GM23248 (cell line): ENCODE measurements around the gene FRK. TPM values are rescaled to one million over a fixed set of nuclear protein-coding genes. Genes with fewer than 3 reads are reported as not detected.

Experiments used
- DNase-seq: peaks from one replicate; pipeline ENCODE4 v3.0.0-alpha.2; 2015
- H2AFZ ChIP-seq: fragments of 200-600 bp; sonication (generic); 2 replicates; pipeline ENCODE4 v1.6.1; 2016; ENCODE audit warnings: antibody characterized with exemption
- H3F3A ChIP-seq: fragments of 200-600 bp; sonication (generic); 2 replicates; pipeline ENCODE4 v1.6.1; 2016; ENCODE audit warnings: mild to moderate bottlenecking, antibody characterized with exemption, mixed run types; ENCODE audit not compliant: insufficient read depth
- H3K27ac ChIP-seq: fragments of 200-600 bp; sonication (generic); 2 replicates; pipeline ENCODE4 v1.5.1; 2016; ENCODE audit warnings: mild to moderate bottlenecking
- H3K27me3 ChIP-seq: fragments of 200-600 bp; sonication (generic); replicated peaks from 2 replicates; pipeline ENCODE4 v1.6.1; 2016; ENCODE audit warnings: mild to moderate bottlenecking; ENCODE audit not compliant: insufficient read depth
- H3K36me3 ChIP-seq: fragments of 200-600 bp; sonication (generic); 2 replicates; pipeline ENCODE4 v1.6.1; 2016; ENCODE audit warnings: low read depth, mild to moderate bottlenecking
- H3K4me1 ChIP-seq: fragments of 200-600 bp; sonication (generic); 2 replicates; pipeline ENCODE4 v1.6.1; 2016; ENCODE audit warnings: mild to moderate bottlenecking; ENCODE audit not compliant: insufficient read depth
- H3K4me2 ChIP-seq: fragments of 200-600 bp; sonication (generic); one replicate; pipeline ENCODE4 v1.6.1; 2016; ENCODE audit warnings: mild to moderate bottlenecking; ENCODE audit not compliant: unreplicated experiment
- H3K4me3 ChIP-seq: fragments of 200-600 bp; sonication (generic); 2 replicates; pipeline ENCODE4 v1.5.1; 2016; ENCODE audit warnings: mild to moderate bottlenecking
- H3K79me2 ChIP-seq: fragments of 200-600 bp; sonication (generic); 2 replicates; pipeline ENCODE4 v1.6.1; 2016; ENCODE audit warnings: mild to moderate bottlenecking; ENCODE audit not compliant: insufficient read depth
- H3K9ac ChIP-seq: fragments of 200-600 bp; sonication (generic); 2 replicates; pipeline ENCODE4 v1.6.1; 2016; ENCODE audit warnings: mild to moderate bottlenecking
- H3K9me2 ChIP-seq: fragments of 200-600 bp; sonication (generic); 2 replicates; pipeline ENCODE4 v1.6.1; 2016; ENCODE audit warnings: mixed run types, mild to moderate bottlenecking, moderate library complexity; ENCODE audit not compliant: insufficient read depth
- H3K9me3 ChIP-seq: fragments of 200-600 bp; sonication (generic); one replicate; pipeline ENCODE4 v1.6.1; 2017; ENCODE audit warnings: low read depth
- H4K20me1 ChIP-seq: fragments of 200-600 bp; sonication (generic); 2 replicates; pipeline ENCODE4 v1.6.0; 2016; ENCODE audit not compliant: insufficient read depth
- EZH2 ChIP-seq: fragments of 200-600 bp; sonication (generic); IDR thresholded peaks from 2 replicates; pipeline ENCODE4 v1.6.1; 2018; ENCODE audit warnings: antibody characterized with exemption, mild to moderate bottlenecking; ENCODE audit not compliant: insufficient read depth, poor library complexity, severe bottlenecking
- EZH2phosphoT487 ChIP-seq: fragments of 200-600 bp; sonication (generic); IDR thresholded peaks from 2 replicates; pipeline ENCODE4 v1.6.1; 2018; ENCODE audit warnings: antibody characterized with exemption, moderate library complexity, mild to moderate bottlenecking, low read depth; ENCODE audit not compliant: insufficient read depth
- WGBS, 2 experiments: methylation state at CpG; one replicate each; pipeline ENCODE4 v1.1.6; 2015 to 2017; ENCODE audit warnings: low lambda C conversion rate in 2 of 2, low coverage in 1 of 2; ENCODE audit errors: missing lambda C conversion rate in 2 of 2; 5-methylcytosine and 5-hydroxymethylcytosine counted together
- in situ Hi-C: fragments of 300-500 bp; cut with MboI; formaldehyde crosslinking; loops from 2 replicates; pipeline ENCODE4 v1.15.0; 2020
- polyA plus RNA-seq: library from polyadenylated mRNA; unstranded; fragments of >200 nt; fragmentation: Nextera tagmentation; extraction: Ambion mirVana; gene quantifications from 2 replicates; pipeline ENCODE4 v1.2.1, GENCODE V29; 2016
- total RNA-seq: library from RNA; depleted of rRNA; stranded (reverse); fragments of >200 nt; shearing (Covaris generic); gene quantifications from 2 replicates; pipeline ENCODE4 v1.2.3, GENCODE V29; 2014

Gene FRK
- total and polyA plus RNA-seq, 2 experiments from 2014 or later, result 0.06 to 0.32 TPM

DNA sequence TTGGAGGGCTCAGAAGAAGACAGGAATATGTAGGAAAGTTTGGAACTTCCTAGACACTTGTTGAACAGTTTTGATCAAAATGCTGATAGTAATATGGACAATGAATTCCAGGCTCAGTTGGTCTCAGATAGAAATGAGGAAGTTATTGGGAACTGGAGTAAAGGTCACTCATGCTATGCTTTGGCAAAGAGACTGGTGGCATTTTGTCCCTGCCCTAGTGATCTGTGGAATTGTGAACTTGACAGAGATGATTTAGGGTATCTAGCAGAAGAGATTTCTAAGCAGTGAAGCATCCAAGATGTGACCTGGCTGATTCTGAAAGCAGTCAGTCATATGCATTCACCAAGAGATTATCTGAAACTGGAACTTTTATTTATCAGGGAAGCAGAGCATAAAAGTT lies 45.1 kb downstream of the FRK start:
- Histone ChIP-seq H3F3A (no peaks in the 10 kb centered on the region; the same call in 1 of the 2 replicates), H2AFZ (no peak overlapping the region), H3K9me2 (no peaks in the 10 kb centered on the region), H3K4me2 (no peak overlapping the region), H3K9ac (no peak overlapping the region), H3K4me3 (no peak overlapping the region), H3K4me1 (peaks cover 15% of the 10 kb centered on the region), H3K36me3 (no peaks in the 10 kb centered on the region), H4K20me1 (no peaks in the 10 kb centered on the region), H3K79me2 (no peaks in the 10 kb centered on the region), H3K27me3 (no peaks in the 10 kb centered on the region), H3K27ac (no peak overlapping the region), H3K9me3 (no peaks in the 10 kb centered on the region)
- in situ Hi-C loops, result loop anchor here (10.0 kb wide), 1 partner anchor 79 kb away; no protein-coding TSS in a partner anchor
- no peak for DNase-seq
- TF ChIP-seq EZH2 (no peak), EZH2phosphoT487 (no peak)

DNA sequence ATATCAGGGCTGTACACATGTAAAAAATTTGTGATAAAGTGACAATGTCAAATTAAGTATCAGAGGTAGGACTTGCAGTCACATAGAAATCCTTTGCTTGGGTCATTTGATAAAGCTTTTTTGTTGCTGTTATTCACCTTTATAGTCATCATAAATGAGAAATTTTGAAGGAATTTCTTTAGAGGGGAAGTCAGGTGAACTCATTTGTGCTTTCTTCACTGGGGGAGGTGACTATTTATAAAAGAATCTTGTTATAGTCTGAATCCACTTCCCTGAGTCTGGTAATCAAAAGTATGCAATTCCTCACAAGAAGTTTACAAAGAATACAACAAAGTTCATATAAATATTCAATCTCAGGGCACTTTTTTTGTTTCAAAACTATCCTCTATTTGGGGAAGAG lies 47.7 kb downstream of the FRK start:
- H3K27ac ChIP-seq, result no peak overlapping the region
- no peak overlapping the region for H3K4me2 ChIP-seq
- TF ChIP-seq EZH2phosphoT487 (no peak), EZH2 (no peak)
- in situ Hi-C loops, result loop anchor here (10.0 kb wide), 1 partner anchor 82 kb away; no protein-coding TSS in a partner anchor
- H3K36me3 ChIP-seq, result no peaks in the 10 kb centered on the region
- no peak overlapping the region for H3K9ac ChIP-seq
- no peaks in the 10 kb centered on the region for H4K20me1 ChIP-seq
- no peak overlapping the region for H3K4me3 ChIP-seq
- peaks cover 32% of the 10 kb centered on the region for H3K4me1 ChIP-seq
- H3K9me2 ChIP-seq, result no peaks in the 10 kb centered on the region
- peak; percentile 23 for DNase-seq
- H3K9me3 ChIP-seq, result no peaks in the 10 kb centered on the region
- peaks cover 16% of the 10 kb centered on the region for H3F3A ChIP-seq
- H3K27me3 ChIP-seq, result no peaks in the 10 kb centered on the region
- H3K79me2 ChIP-seq, result no peaks in the 10 kb centered on the region
- no peak overlapping the region for H2AFZ ChIP-seq

DNA sequence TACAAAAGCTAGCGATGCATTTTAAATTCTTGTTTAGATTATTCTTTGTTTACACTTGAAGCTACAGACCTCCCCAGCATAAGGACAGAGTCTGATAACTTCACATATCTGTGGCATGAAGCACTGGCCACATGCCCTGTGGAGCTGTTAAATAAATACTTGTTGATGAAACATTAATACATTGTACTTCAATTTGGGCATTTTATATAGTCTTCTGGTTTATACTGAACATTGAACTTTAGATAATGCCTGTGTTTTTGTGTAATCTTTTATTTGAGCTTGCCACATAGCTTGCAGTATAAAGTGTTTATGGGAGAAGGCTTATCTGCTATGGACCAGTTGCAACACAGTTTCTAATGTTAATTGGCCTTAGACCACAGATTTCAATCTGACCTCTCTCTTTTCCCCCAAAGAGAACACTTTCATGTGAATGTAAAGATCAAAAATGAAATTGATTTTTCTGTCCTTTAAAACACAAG lies 48.2 kb downstream of the FRK start:
- H3K9ac ChIP-seq, result no peak overlapping the region
- no peak overlapping the region for H3K27ac ChIP-seq
- no peaks in the 10 kb centered on the region for H3K27me3 ChIP-seq
- H3K4me2 ChIP-seq, result no peak overlapping the region
- H3K9me3 ChIP-seq, result no peaks in the 10 kb centered on the region
- H3K36me3 ChIP-seq, result no peaks in the 10 kb centered on the region
- H3K4me3 ChIP-seq, result no peak overlapping the region
- H3F3A ChIP-seq, result peaks cover 17% of the 10 kb centered on the region
- 59 to 72% methylated on average over 1 of the region's 1 CpG for WGBS, 2 experiments
- H3K79me2 ChIP-seq, result no peaks in the 10 kb centered on the region
- no peaks in the 10 kb centered on the region for H3K9me2 ChIP-seq
- H2AFZ ChIP-seq, result no peak overlapping the region
- in situ Hi-C loops, result loop anchor here (10.0 kb wide), 1 partner anchor 82 kb away; no protein-coding TSS in a partner anchor
- no peak for TF ChIP-seq EZH2
- TF ChIP-seq EZH2phosphoT487, result no peak
- H3K4me1 ChIP-seq, result peaks cover 33% of the 10 kb centered on the region
- no peaks in the 10 kb centered on the region for H4K20me1 ChIP-seq
- DNase-seq, result peak; percentile 21

DNA sequence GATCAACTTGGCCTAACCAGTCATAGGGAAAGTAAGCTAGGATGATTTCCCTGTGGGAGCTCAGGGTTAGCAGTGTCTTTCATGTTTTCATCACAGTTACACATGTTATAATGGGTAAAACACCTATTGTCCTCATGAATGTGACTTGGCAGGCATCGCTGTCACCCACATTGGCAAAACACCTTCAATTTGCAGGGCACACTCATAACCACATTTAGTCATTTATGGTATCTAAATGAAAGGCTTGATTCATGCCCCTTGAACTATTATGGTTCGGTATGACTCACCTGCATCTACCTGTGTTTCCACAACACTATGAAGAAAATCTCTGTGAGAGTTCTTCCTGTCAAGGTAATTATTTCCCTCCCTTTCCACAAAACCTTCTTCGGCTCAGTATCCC lies 49.2 kb downstream of the FRK start:
- TF ChIP-seq EZH2 (no peak), EZH2phosphoT487 (no peak)
- Histone ChIP-seq H3K27me3 (no peaks in the 10 kb centered on the region), H3K36me3 (no peaks in the 10 kb centered on the region), H3K9me3 (no peaks in the 10 kb centered on the region), H3F3A (peaks cover 17% of the 10 kb centered on the region), H4K20me1 (no peaks in the 10 kb centered on the region), H3K9ac (no peak overlapping the region), H3K4me1 (peaks cover 33% of the 10 kb centered on the region), H3K4me3 (no peak overlapping the region), H2AFZ (no peak overlapping the region), H3K79me2 (no peaks in the 10 kb centered on the region), H3K27ac (no peak overlapping the region), H3K4me2 (no peak overlapping the region), H3K9me2 (no peaks in the 10 kb centered on the region)
- 94 to 96% methylated on average over 3 of the region's 3 CpGs for WGBS, 2 experiments
- no peak for DNase-seq
- in situ Hi-C loops, result loop anchor here (10.0 kb wide), 1 partner anchor 83 kb away; no protein-coding TSS in a partner anchor
